SJCRH30 (cell line): Measurements from ENCODE around the gene SERPINA4. TPM values are rescaled to one million over a fixed set of nuclear protein-coding genes. Genes with fewer than 3 reads are reported as not detected.

Source experiments
- DNase-seq, 2 experiments: peaks; one replicate each; pipeline ENCODE4 v3.0.0-alpha.2; 2015 to 2020
- H3K27ac ChIP-seq: fragments of 250-450 bp; sonication (Bioruptor Pico); 2 replicates; pipeline ENCODE4 v1.5.1; 2020; ENCODE audit warnings: mild to moderate bottlenecking, moderate library complexity
- H3K27me3 ChIP-seq: fragments of 250-450 bp; sonication (Bioruptor Pico); 2 replicates; pipeline ENCODE4 v1.5.1; 2020; ENCODE audit warnings: mild to moderate bottlenecking, moderate library complexity
- H3K36me3 ChIP-seq: fragments of 250-450 bp; sonication (Bioruptor Pico); 2 replicates; pipeline ENCODE4 v1.5.1; 2020; ENCODE audit warnings: mild to moderate bottlenecking, moderate library complexity
- H3K4me1 ChIP-seq: fragments of 250-450 bp; sonication (Bioruptor Pico); 2 replicates; pipeline ENCODE4 v1.5.1; 2020; ENCODE audit warnings: mild to moderate bottlenecking, moderate library complexity
- H3K4me3 ChIP-seq: fragments of 250-450 bp; sonication (Bioruptor Pico); 2 replicates; pipeline ENCODE4 v1.5.1; 2020; ENCODE audit warnings: mild to moderate bottlenecking, moderate library complexity
- H3K9me3 ChIP-seq: fragments of 250-450 bp; sonication (Bioruptor Pico); replicated peaks from 2 replicates; pipeline ENCODE4 v1.5.1; 2020; ENCODE audit warnings: mild to moderate bottlenecking, moderate library complexity
- total RNA-seq: library from RNA; depleted of rRNA; stranded (reverse); fragments of >200 nt; shearing (Covaris generic); gene quantifications from 2 replicates; pipeline ENCODE4 v1.2.3, GENCODE V29; 2014

Gene SERPINA4
- total RNA-seq, 1 experiment from 2014 or later = not detected

DNA sequence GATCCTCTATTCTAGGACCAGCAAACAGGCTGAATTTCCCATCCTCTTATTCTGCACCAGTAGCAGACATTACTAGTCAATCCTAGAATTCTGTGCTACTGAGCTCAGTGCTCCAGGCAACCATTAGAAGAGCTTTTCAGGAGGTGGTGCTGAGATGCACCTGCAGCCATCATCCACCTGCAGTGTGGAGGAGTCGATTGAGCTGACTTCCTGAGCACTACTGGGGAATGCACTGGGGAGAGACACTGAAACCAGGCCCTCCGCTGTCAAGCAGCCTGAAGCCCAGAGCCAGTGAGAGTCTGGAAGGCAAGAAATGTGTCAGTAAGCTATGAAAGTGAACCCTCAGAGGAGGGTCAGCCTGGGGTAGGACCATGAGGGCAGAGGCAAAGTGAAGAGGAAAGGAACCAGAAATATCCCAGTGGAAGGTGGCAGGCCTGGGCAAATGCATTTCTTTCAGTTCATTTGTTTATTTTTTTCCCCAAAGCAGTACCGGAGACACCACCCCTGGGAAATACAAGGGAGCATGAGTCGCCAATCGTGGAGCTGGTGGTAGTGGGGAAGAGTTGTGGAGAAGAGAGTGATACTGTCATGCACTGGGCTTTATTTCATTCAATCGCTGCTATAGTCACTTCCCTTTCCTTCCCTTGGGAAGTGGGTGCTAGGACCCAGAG lies 23.0 kb upstream of the SERPINA4 start:
- H3K27me3 ChIP-seq = no peaks in the 10 kb centered on the region; the same call in 1 of the 2 replicates
- H3K4me1 ChIP-seq = no peaks in the 10 kb centered on the region
- no peaks in the 10 kb centered on the region for H3K36me3 ChIP-seq
- no peak for DNase-seq
- H3K9me3 ChIP-seq = no peaks in the 10 kb centered on the region
- H3K27ac ChIP-seq = no peak overlapping the region
- no peak overlapping the region for H3K4me3 ChIP-seq

DNA sequence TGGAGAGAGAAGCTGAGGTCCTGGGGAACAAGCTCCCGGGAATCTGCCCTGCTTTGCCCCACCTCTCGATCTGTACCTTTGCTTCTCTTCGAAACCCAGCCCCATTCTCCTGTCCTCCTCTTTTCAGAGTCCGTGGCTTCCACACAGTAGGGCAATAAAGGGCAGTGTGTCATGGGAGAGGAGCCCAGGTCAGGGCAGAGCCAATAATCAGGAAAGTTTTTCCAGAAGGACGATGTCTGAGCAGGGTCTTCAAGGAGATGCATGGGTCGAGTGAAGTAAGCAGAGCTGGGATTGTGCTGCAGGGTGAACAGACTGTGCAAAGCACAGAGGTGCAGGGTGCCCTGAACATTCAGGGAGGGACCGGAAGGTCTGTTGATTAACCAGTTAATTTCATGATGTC lies 22.1 kb upstream of the SERPINA4 start:
- H3K36me3 ChIP-seq = no peaks in the 10 kb centered on the region
- H3K4me3 ChIP-seq = no peak overlapping the region
- no peak overlapping the region for H3K27ac ChIP-seq
- H3K27me3 ChIP-seq = no peaks in the 10 kb centered on the region
- H3K4me1 ChIP-seq = no peaks in the 10 kb centered on the region
- DNase-seq = no peak
- no peaks in the 10 kb centered on the region for H3K9me3 ChIP-seq

DNA sequence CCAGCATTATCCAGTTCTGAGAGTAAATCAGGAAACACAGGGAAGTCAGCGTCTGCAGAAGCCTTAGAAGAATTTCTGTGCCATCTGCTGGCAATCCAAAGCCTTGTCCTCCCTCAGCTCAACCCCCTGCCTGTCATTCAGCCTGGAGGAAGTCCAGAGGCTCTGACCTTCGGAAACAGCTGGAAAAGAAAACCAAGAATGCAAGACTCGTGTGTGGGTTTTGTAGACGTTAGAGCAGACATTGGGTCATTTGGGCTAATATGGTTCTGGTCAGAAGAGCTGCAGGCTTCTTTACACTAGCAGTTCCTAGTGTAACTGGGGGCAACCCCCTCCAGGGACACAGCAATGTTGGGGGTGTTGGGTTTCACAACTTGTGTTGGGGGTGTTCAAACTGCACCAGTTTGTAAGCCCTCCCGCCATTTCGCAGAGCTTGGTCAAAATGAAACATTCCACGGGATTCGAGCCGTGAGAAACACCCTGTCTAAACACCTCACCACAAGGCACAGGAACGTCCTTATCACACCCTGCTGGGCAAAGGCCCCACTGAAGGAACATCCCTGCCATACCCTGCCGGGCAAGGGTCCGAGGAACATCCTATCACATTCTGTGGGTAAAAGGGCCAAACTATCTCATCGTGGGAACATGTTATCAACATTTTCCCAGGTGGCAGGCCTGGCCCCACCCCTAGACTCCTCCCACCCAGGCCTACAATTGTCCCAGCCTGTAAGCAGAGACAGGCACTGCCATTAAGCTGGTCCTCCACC lies 21.0 kb upstream of the SERPINA4 start:
- Histone ChIP-seq H3K4me3 (no peak overlapping the region), H3K9me3 (no peaks in the 10 kb centered on the region), H3K36me3 (no peaks in the 10 kb centered on the region), H3K27ac (no peak overlapping the region), H3K4me1 (no peaks in the 10 kb centered on the region), H3K27me3 (no peaks in the 10 kb centered on the region)
- DNase-seq = no peak

DNA sequence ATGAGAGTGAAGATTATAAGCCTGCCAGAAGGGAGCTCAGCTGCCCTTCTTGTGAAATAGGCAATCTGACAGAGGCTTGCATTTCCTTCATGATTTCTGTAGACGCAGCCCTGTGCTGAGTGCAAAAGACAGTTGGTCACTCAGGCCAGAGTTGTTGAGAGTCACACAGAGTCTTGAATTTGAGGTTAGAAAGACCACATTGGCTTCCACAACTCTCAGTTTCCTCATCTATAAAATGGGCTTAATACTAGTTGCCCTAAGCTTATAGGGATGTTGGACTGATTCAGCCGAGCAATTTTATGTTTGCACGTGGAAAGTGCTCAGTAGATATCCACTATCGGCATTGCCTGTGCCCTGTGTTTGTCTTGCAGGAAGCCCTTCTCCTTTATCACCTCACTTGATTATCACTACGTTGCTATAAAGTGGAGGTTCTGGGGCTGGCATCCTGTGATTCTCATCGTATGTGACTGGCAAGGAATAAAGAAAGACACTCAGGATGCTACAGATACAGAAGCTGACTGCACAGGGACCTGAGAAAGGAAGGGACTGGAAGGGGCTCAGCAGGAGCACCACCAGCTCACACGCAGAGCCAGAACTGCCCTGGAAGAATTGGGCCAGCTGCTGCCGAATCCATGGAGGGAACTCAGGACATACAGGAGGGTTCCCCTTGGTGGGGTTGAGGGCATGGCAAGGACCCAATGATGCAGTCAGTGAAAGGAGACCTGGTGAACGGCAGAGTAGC lies 19.8 kb upstream of the SERPINA4 start:
- Histone ChIP-seq H3K4me3 (no peak overlapping the region), H3K36me3 (no peaks in the 10 kb centered on the region), H3K27ac (no peak overlapping the region), H3K9me3 (no peaks in the 10 kb centered on the region), H3K27me3 (peaks cover 3% of the 10 kb centered on the region; the same call in 1 of the 2 replicates), H3K4me1 (no peaks in the 10 kb centered on the region)
- DNase-seq = no peak

DNA sequence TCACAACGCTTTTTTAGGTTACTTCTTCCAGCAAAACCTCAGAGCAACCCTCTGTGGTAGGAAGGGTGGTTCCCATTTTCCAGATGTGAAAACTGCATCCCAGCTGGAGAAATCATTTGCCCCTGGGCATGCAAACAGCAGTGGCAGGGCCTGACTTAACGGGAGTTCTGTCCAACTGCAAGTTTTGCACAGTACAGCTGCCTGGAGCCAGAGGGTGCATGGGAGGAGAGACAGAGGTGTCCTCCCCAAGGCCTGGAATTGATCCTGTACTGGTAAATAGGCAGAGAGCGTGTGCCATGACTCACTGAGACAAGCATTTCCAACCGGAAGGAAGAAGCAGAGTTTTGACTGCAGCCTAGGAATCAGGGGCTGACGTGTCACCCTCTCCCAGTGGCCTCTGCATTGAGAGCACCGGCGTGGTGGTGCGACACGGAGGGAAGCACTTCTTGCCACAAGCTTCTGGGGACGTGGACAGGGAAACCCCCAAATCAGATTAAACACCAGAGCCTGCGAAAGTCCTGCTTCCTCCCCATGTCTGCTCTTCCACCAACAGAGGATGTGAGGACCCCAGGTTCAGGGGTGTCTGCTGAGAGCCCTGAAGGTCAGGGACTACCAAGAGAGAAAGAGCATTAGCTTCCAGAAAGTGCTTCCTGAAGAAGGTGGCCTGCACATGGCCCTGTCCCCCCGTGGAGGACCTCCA lies 19.0 kb upstream of the SERPINA4 start:
- H3K4me1 ChIP-seq = no peaks in the 10 kb centered on the region
- no peak overlapping the region for H3K27ac ChIP-seq
- H3K36me3 ChIP-seq = no peaks in the 10 kb centered on the region
- no peak overlapping the region for H3K4me3 ChIP-seq
- no peak for DNase-seq
- peaks cover 3% of the 10 kb centered on the region; the same call in 1 of the 2 replicates for H3K27me3 ChIP-seq
- no peaks in the 10 kb centered on the region for H3K9me3 ChIP-seq

DNA sequence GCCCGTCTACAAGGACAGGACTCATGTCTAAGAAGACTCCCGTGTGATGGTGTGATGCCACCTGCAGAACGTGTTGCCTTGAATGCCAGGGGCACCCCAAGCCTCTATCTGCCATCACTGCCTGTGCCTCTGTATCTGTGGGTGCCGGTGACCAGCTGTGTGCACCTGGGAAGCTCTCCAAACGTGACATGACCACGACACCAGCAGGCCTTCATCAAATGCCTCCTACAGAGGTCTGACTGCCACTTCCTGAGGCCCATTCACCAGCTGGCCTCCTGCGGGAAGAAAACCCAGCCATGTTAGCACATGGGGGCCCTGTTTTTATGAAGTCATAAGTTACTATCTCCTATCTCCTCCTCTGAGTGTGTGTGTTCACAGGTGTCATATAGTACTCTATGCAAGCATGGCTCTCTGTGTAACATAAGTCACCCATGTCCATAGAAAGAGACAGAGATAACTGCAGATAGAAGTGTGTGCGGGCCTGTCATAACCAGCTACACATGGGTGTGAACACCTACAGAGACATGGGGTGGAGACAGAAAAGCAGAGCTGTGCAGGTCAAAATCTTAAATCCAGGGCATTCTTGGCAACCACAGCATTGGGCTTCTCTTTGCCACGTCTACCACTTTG lies 18.3 kb upstream of the SERPINA4 start:
- no peaks in the 10 kb centered on the region for H3K9me3 ChIP-seq
- peaks cover 3% of the 10 kb centered on the region; the same call in 1 of the 2 replicates for H3K27me3 ChIP-seq
- H3K4me3 ChIP-seq = no peak overlapping the region
- no peaks in the 10 kb centered on the region for H3K4me1 ChIP-seq
- no peak overlapping the region for H3K27ac ChIP-seq
- DNase-seq = no peak
- H3K36me3 ChIP-seq = no peaks in the 10 kb centered on the region

DNA sequence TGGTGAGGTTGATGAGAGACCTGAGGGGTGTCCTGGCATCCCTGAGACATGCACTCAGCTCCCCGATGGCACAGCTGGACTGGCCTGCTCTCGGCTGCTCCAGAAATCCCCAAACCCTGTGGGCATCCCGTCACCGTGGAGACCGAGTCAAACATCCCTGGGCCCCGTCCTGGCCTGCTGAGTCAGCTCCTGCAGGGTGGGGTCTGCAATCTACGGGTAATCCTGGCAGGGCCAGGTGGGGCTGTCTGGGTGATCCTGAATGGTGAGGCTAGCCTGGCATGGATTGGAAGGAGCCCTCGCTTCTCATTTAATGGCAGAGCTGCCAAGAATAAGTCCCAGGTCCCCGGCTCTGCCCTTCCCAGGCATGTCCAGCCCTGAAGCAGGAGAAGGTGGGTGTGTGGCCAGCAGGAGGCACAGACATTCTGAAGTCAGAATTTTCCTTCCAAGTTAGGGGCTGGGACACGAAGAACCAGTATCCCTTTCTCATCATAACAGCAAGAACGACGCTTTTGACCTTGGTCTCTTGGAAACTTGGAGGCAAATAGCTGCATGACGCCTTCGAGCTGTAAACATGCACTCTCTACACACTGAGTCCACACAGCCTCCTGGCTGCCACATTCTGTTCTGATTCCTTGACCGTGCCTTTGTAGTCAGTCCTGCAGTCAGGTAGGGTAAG lies 17.7 kb upstream of the SERPINA4 start:
- Histone ChIP-seq H3K27ac (no peak overlapping the region), H3K9me3 (no peaks in the 10 kb centered on the region), H3K36me3 (no peaks in the 10 kb centered on the region), H3K4me3 (no peak overlapping the region), H3K27me3 (peaks cover 3% of the 10 kb centered on the region; the same call in 1 of the 2 replicates), H3K4me1 (no peaks in the 10 kb centered on the region)
- DNase-seq = no peak

DNA sequence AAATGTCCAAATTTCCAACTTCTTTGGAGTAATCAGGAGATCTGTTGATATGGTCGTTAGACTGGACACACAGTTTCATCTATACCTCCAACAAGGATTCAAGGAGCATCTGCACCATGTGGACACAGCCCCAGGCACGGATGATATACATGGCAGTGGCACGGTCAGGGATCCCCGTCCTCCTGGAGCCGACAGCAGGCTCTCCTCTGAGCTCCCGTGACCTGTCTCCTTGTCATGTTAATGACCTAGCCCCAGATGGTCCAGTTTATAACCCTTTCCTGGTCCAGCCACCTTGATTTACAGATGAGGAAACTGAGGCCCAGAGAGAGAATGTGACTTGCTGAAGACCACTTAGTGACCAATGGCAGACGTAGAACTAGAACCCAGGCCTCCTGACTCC lies 16.5 kb upstream of the SERPINA4 start:
- H3K27ac ChIP-seq = no peak overlapping the region
- H3K4me1 ChIP-seq = no peaks in the 10 kb centered on the region
- H3K9me3 ChIP-seq = no peaks in the 10 kb centered on the region
- no peak for DNase-seq
- H3K27me3 ChIP-seq = peaks cover 3% of the 10 kb centered on the region; the same call in 1 of the 2 replicates
- no peak overlapping the region for H3K4me3 ChIP-seq
- H3K36me3 ChIP-seq = no peaks in the 10 kb centered on the region

DNA sequence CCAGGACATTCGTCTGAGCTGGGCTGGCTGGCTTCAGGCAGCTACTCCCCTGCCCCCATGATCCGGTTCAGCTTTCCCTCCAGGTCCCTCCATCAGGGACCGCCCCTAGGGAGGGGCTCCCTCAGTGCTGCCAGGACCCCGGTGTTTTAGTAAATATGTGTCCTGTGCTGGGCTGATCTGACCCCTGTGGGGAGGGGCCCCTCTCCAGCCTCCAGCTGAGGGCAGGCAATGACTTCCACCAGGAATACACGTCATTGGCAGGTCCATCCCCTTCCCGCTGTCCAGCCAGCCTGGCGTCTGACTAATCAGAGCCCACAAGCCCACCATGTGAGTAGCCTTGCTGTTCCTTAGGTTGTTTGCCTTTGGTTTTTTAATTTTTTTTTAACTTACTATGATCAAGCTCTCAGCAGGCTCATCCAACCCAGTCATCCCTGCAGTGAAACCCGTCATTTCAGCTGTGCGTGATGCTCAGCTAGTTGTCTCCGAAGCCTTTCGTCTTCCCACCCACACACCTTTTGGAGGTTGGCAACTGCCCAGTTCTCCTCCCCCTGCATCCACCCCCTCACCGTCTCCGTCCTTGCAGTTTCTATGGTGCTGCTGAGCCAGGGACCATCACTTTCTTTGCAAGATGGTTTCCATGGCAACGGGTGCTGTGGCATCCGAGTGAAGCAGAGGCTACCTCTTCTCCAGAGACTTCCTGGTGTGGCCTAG lies 16.0 kb upstream of the SERPINA4 start:
- Histone ChIP-seq H3K4me1 (no peaks in the 10 kb centered on the region), H3K27me3 (peaks cover 3% of the 10 kb centered on the region; the same call in 1 of the 2 replicates), H3K4me3 (no peak overlapping the region), H3K27ac (no peak overlapping the region), H3K9me3 (no peaks in the 10 kb centered on the region), H3K36me3 (no peaks in the 10 kb centered on the region)
- DNase-seq = no peak

DNA sequence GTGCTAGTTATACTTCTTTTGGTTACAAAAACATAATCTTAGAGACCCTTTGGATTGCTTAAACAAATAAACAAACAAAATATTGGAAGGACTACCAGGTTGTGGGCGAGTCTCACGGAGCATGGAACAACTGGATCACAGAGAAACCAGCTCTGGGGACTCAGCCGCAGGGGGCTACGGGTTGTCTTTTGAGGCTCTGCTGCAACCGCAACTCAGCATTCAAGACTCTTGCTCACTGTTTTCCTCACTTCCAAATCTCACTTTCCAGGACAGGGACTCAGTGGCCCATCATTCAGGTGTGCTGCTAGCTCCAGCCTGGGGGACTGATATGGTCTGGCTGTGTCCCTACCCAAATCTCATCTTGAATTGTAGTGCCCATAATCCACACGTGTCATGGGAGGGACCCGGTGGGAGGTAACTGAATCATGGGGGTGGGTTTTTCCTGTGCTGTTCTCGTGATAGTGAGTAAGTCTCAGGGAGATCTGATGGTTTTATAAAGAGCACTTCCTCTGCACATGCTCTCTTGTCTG lies 14.0 kb upstream of the SERPINA4 start:
- H3K4me1 ChIP-seq = no peaks in the 10 kb centered on the region
- H3K9me3 ChIP-seq = no peaks in the 10 kb centered on the region
- H3K4me3 ChIP-seq = no peak overlapping the region
- H3K27me3 ChIP-seq = peaks cover 3% of the 10 kb centered on the region; the same call in 1 of the 2 replicates
- H3K27ac ChIP-seq = no peak overlapping the region
- no peak for DNase-seq
- H3K36me3 ChIP-seq = no peaks in the 10 kb centered on the region

DNA sequence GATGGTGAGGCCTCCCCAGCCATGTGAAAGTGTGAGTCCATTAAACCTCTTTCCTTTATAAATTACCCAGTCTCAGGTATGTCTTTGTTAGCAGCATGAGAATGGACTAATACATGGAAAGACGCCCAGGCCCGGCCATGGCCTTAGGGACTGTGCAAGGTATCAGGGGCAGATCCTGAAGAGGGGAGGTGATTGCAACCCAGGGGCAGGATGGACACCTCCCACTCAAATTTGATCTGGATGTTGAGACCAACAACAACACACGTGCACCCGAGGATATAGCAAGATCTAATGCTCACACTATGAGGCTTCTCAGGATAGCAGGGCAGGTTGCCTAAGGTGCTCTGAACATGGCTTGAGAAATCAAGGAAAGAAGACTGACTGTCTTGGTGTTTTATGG lies 13.5 kb upstream of the SERPINA4 start:
- no peak for DNase-seq
- Histone ChIP-seq H3K27me3 (peaks cover 3% of the 10 kb centered on the region; the same call in 1 of the 2 replicates), H3K4me1 (no peaks in the 10 kb centered on the region), H3K4me3 (no peak overlapping the region), H3K36me3 (no peaks in the 10 kb centered on the region), H3K9me3 (no peaks in the 10 kb centered on the region), H3K27ac (no peak overlapping the region)

DNA sequence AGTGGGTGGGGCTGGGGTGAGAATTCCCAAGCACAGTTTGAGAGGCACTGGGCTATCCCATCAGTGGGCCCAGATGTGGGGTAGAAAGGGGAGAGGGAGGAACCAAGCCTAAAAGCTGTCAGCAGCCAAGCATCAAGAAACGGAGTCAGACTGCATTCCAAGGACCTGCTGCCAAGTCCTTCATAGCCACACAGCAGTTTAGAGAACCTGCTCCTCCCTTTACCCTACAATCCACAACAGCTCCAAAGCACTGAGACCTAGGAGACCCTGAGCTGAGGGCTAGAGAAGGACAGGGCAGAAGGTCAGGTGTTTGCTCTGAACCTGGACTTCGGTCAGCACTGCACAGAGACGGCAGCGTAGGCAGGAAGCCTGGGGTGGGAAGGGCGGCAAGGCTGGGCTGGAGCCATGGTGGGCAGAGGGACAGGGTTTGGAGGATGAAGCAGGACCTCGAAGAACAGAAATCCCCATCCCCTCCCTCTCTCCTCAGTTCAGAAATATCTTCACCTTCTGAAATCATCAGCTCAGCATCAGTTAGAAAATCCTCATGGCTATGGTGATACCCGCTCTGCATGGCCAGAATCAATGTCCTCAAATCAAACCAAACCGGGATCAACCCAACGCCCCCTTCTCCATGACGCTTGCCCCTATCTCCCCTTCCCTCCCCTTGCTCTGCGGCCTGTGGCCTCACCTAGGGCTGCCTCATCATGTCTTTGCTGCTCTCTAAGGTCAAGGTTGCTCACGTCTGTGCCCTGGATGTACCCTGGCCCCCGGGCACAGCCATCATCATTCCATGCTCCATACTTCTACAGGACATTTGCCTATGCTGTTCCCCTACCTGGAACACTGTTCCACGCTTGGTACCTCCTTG lies 12.9 kb upstream of the SERPINA4 start:
- Histone ChIP-seq H3K4me3 (no peak overlapping the region), H3K27ac (no peak overlapping the region), H3K27me3 (peaks cover 3% of the 10 kb centered on the region; the same call in 1 of the 2 replicates), H3K36me3 (no peaks in the 10 kb centered on the region), H3K4me1 (no peaks in the 10 kb centered on the region), H3K9me3 (no peaks in the 10 kb centered on the region)
- DNase-seq = no peak
